Keratinocyte (primary cell): ENCODE measurements around the gene TIPIN. TPM values are rescaled to one million over a fixed set of nuclear protein-coding genes. Genes with fewer than 3 reads are reported as not detected.
A peak's percentile ranks its signal among the peaks of the same experiment; 100 is the strongest.

Experiments
- DNase-seq: peaks from one replicate; pipeline ENCODE4 v3.0.0-alpha.2; 2011; ENCODE audit warnings: low read depth, missing footprints, low spot score
- FAIRE-seq: peaks from 2 replicates; lab custom pipeline; 2011; peaks lifted over from hg19 to GRCh38; lab: Jason Lieb, UNC
- H2AFZ ChIP-seq: 2 replicates; pipeline ENCODE4 v1.6.0; 2012; ENCODE audit warnings: low read length, control low read depth, inconsistent platforms; ENCODE audit not compliant: control insufficient read depth
- H3K27ac ChIP-seq: 2 replicates; pipeline ENCODE4 v1.5.1; 2011; ENCODE audit warnings: low read length; ENCODE audit not compliant: control insufficient read depth, insufficient read depth
- H3K27me3 ChIP-seq: 3 replicates; pipeline ENCODE4 v1.6.0; 2011; ENCODE audit warnings: low read length; ENCODE audit not compliant: control insufficient read depth, insufficient read depth; ENCODE audit errors: extremely low read depth
- H3K36me3 ChIP-seq, 2 experiments: 2 replicates in 1 of 2; 3 replicates in 1 of 2; pipeline ENCODE4 v1.5.1; 2011; ENCODE audit warnings: low read length in 2 of 2, mild to moderate bottlenecking in 1 of 2; ENCODE audit not compliant: control insufficient read depth in 2 of 2, insufficient read depth in 2 of 2; ENCODE audit errors: extremely low read depth in 1 of 2
- H3K4me1 ChIP-seq: 3 replicates; pipeline ENCODE4 v1.5.1; 2011; ENCODE audit warnings: low read length; ENCODE audit not compliant: control insufficient read depth, insufficient read depth; ENCODE audit errors: extremely low read depth
- H3K4me2 ChIP-seq: 3 replicates; pipeline ENCODE4 v1.6.0; 2011; ENCODE audit warnings: low read depth, low read length; ENCODE audit not compliant: control insufficient read depth, insufficient read depth; ENCODE audit errors: extremely low read depth
- H3K4me3 ChIP-seq, 3 experiments: fragments of 200-600 bp in 1 of 3; sonication (generic) in 1 of 3; 2 replicates in 2 of 3; 3 replicates in 1 of 3; pipeline ENCODE4 v1.5.1; 2011 to 2016; ENCODE audit warnings: low read length in 3 of 3, mild to moderate bottlenecking in 3 of 3, control low read depth in 2 of 3, inconsistent platforms in 1 of 3, low read depth in 1 of 3, mixed read lengths in 1 of 3, mixed run types in 1 of 3, moderate library complexity in 1 of 3; ENCODE audit not compliant: control insufficient read depth in 2 of 3, insufficient read depth in 2 of 3; ENCODE audit errors: extremely low read depth in 1 of 3
- H3K79me2 ChIP-seq: 2 replicates; pipeline ENCODE4 v1.6.0; 2012; ENCODE audit warnings: low read length; ENCODE audit not compliant: control insufficient read depth, insufficient read depth
- H3K9ac ChIP-seq: 3 replicates; pipeline ENCODE4 v1.6.0; 2011; ENCODE audit warnings: low read length; ENCODE audit not compliant: control insufficient read depth, insufficient read depth; ENCODE audit errors: extremely low read depth
- H3K9me1 ChIP-seq: 3 replicates; pipeline ENCODE4 v1.6.0; 2011; ENCODE audit warnings: low read length; ENCODE audit not compliant: control insufficient read depth, insufficient read depth; ENCODE audit errors: extremely low read depth
- H3K9me3 ChIP-seq: 2 replicates; pipeline ENCODE4 v1.5.1; 2012; ENCODE audit warnings: low read depth, low read length; ENCODE audit not compliant: control insufficient read depth
- H4K20me1 ChIP-seq: 3 replicates; pipeline ENCODE4 v1.6.0; 2011; ENCODE audit warnings: low read length; ENCODE audit not compliant: control insufficient read depth, insufficient read depth; ENCODE audit errors: extremely low read depth
- CTCF ChIP-seq, 3 experiments: IDR thresholded peaks in 1 of 3; conservative IDR thresholded peaks in 1 of 3; optimal IDR thresholded peaks in 1 of 3; 2 replicates in 2 of 3; 3 replicates in 1 of 3; pipeline versions ENCODE3 to v1.5.1; 2011; ENCODE audit warnings: low read length in 3 of 3, mild to moderate bottlenecking in 3 of 3, moderate library complexity in 2 of 3, control low read depth in 1 of 3, inconsistent platforms in 1 of 3; ENCODE audit not compliant: insufficient read depth in 2 of 3; ENCODE audit errors: extremely low read depth in 1 of 3
- EZH2 ChIP-seq: IDR thresholded peaks from one replicate; pipeline ENCODE4 v1.6.1; 2012; ENCODE audit warnings: inconsistent platforms, mild to moderate bottlenecking, low read length, moderate library complexity
- dilution Hi-C: fragments of 300-500 bp; cut with MboI; formaldehyde crosslinking; loops from one replicate; pipeline ENCODE4 v1.7.0; 2020; ENCODE audit warnings: low sequenced_read_pairs; ENCODE audit not compliant: extremely low pct_ligation_motif_present
- polyA minus RNA-seq, 3 experiments: library from RNA; depleted of rRNA, polyadenylated mRNA; stranded (reverse); fragments of >200 nt; gene quantifications; 1 replicate in 1 of 3; 2 replicates in 1 of 3; 3 replicates in 1 of 3; pipeline ENCODE4 v1.2.3, GENCODE V29; 2011
- polyA plus RNA-seq, 5 experiments: library from polyadenylated mRNA; depleted of rRNA in 3 of 5; stranded (reverse) in 3 of 5; stranded (forward) in 1 of 5; unstranded in 1 of 5; fragments of >200 nt; gene quantifications; 1 replicate in 1 of 5; 2 replicates in 3 of 5; 3 replicates in 1 of 5; pipeline versions ENCODE4 v1.2.1 to v1.2.3, GENCODE V29; 2011 to 2012; ENCODE audit warnings: missing spikeins in 2 of 5, low read depth in 1 of 5, low replicate concordance in 1 of 5

The TIPIN gene
- polyA plus RNA-seq (3.4 to 11.9 TPM (median 9.3 TPM) in 3 replicates), polyA minus RNA-seq (1.4 to 7.1 TPM (median 1.9 TPM) in 3 replicates)
- 8.5 TPM for polyA plus RNA-seq (2011; ENCODE audit: low read depth)
- 4.5 and 8.7 TPM in 2 replicates for polyA plus RNA-seq (2011; cell fraction: cytosol; rRNA removed)
- polyA plus RNA-seq (2011; cell fraction: nucleus; rRNA removed): 4.5 and 7.1 TPM in 2 replicates
- 5.6 and 13.9 TPM in 2 replicates for polyA plus RNA-seq (2012; ENCODE audit: low replicate concordance)
- 3.8 TPM for polyA minus RNA-seq (2011; cell fraction: cytosol; rRNA and poly(A)+ RNA removed)
- polyA minus RNA-seq (2011; cell fraction: nucleus; rRNA and poly(A)+ RNA removed): 1.3 and 5.0 TPM in 2 replicates

DNA sequence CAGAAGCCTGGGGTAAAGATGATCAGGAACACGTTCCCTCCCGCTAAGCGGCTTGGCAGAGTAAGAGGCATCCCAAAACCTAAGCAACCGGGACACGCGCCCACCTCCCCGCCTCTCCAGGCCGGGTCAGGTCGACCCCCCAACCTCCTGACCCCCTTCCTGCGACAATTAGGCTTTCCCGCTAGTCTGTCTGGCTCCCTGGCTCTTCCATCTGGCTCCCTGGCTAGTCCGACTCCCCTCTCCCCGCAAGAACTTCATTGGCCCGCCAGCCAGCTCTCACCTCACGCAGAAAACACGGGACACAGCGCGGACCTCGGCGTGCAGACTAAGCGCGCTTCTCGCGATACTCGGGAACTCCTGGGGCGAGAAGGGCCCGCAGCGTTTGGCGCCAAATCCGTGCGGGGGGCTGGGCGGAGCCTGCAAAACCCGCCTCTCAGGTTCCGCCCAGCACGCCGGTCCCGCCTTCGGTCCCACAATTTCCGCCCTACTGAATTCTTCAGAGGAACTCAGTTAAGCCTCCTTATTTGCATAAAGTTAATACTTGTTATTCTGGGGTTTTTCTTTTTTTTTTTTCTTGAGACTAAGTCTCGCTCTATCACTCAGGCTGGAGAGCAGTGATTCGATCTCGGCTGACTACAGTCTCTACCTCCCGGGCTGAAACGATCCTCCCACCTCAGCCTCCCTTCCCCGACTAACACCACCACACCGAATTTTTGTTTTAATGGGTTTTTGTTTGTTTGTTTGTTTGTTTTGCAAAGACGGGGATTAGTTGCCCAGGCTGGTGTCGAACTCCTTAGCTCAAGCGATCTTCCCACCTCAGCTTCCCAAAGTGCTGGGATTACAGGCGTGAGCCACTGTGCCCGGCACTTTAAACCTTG is at the start of gene TIPIN:
TSS of gene TIPIN (minus strand) at position 327 of the 878 bp plus-strand sequence. CDS start 3,738 bp downstream, outside the sequence.
- H2AFZ ChIP-seq: peak within 1 kb of the TSS; percentile 80
- H3K27me3 ChIP-seq: no peaks in the 10 kb centered on the region
- H3K9ac ChIP-seq: peak within 1 kb of the TSS; percentile 85
- peaks cover 2% of the 10 kb centered on the region for H3K9me1 ChIP-seq
- H3K4me2 ChIP-seq: peak within 1 kb of the TSS; percentile 96
- TF ChIP-seq CTCF (optimal IDR thresholded peaks at IDR 0.05 in 1 of 3, IDR thresholded peaks at IDR 0.05 in 1 of 3, conservative IDR thresholded peaks at IDR 0.05 in 1 of 3; ENCODE audit: extremely low read depth in 1 of 3, insufficient read depth in 2 of 3, low read length in 3 of 3) (no peak), EZH2 (no peak)
- H3K36me3 ChIP-seq: no peaks in the 10 kb centered on the region
- H3K79me2 ChIP-seq: peaks cover 11% of the 10 kb centered on the region
- DNase-seq (peak; percentile 73), FAIRE-seq (no peak)
- no peaks in the 10 kb centered on the region for H4K20me1 ChIP-seq
- H3K27ac ChIP-seq: peak within 1 kb of the TSS; percentile 73
- dilution Hi-C loops: no loop called here
- H3K4me1 ChIP-seq: peaks cover 17% of the 10 kb centered on the region
- H3K4me3 ChIP-seq: peak within 1 kb of the TSS; percentile 58 to 91 (median 78)
- no peaks in the 10 kb centered on the region for H3K9me3 ChIP-seq

GRCh38 chr15:66405615-66406014 is 49.1 kb upstream of the TIPIN start:
- FAIRE-seq: no peak
- Histone ChIP-seq H3K36me3 (peaks cover 1 to 2% of the 10 kb centered on the region in 2 experiments), H3K79me2 (peaks cover 99% of the 10 kb centered on the region), H3K4me1 (peaks cover 18% of the 10 kb centered on the region), H3K27me3 (no peaks in the 10 kb centered on the region), H3K9me3 (no peaks in the 10 kb centered on the region), H3K4me3 (no peak overlapping the region), H2AFZ (no peak overlapping the region), H3K4me2 (no peak overlapping the region), H3K27ac (no peak overlapping the region), H3K9ac (no peak overlapping the region), H3K9me1 (peaks cover 3% of the 10 kb centered on the region), H4K20me1 (peaks cover 5% of the 10 kb centered on the region)
- dilution Hi-C loops: no loop called here
- DNase-seq: no peak
- TF ChIP-seq CTCF (optimal IDR thresholded peaks at IDR 0.05 in 1 of 3, IDR thresholded peaks at IDR 0.05 in 1 of 3, conservative IDR thresholded peaks at IDR 0.05 in 1 of 3; ENCODE audit: extremely low read depth in 1 of 3, insufficient read depth in 2 of 3, low read length in 3 of 3) (no peak), EZH2 (no peak)
